GM12878 (cell line): Measurements from ENCODE around the gene SLC35F3. TPM values are rescaled to one million over a fixed set of nuclear protein-coding genes. Genes with fewer than 3 reads are reported as not detected.

ENCODE experiments used
- ATAC-seq: fragments of 200-7000 bp; cut with Tn5 transposase; 3 replicates; pipeline ENCODE4 v1.9.1; 2020; ENCODE audit warnings: mild to moderate bottlenecking, moderate library complexity
- BruUV-seq: library from RNA; stranded (reverse); fragments of 400-500 nt; replicated peaks from 2 replicates; lab custom pipeline; 2021; lab: Mats Ljungman, UMichigan
- CTCF ChIA-PET: fragments of 300-600 bp; sonication (Branson Sonifier 250); formaldehyde crosslinking; extraction: SDS; loops from one replicate; lab custom pipeline; 2021; ENCODE audit warnings: inconsistent platforms; lab: Yijun Ruan, JAX
- POLR2A ChIA-PET: fragments of 350-600 bp; formaldehyde crosslinking; extraction: SDS; loops from one replicate; lab custom pipeline; 2021; ENCODE audit warnings: inconsistent platforms; lab: Charles Lee
- RAD21 ChIA-PET: fragments of 300-600 bp; sonication (Branson Sonifier 250); formaldehyde crosslinking; loops from one replicate; lab custom pipeline; 2023; ENCODE audit warnings: antibody characterized with exemption; ENCODE audit not compliant: unreplicated experiment; lab: Charles Lee
- SMC1A ChIA-PET: fragments of 300-600 bp; sonication (Branson Sonifier 250); formaldehyde crosslinking; loops from one replicate; lab custom pipeline; 2023; ENCODE audit not compliant: unreplicated experiment, uncharacterized antibody; lab: Charles Lee
- DNase-seq: peaks from one replicate; pipeline ENCODE4 v3.0.0-alpha.2; 2011; ENCODE audit warnings: low read depth, low spot score
- FAIRE-seq: peaks from 3 replicates; lab custom pipeline; 2011; peaks lifted over from hg19 to GRCh38; lab: Jason Lieb, UNC
- H2AFZ ChIP-seq: 2 replicates; pipeline ENCODE4 v1.6.0; 2011; ENCODE audit warnings: low read depth, low read length, control low read depth; ENCODE audit not compliant: control insufficient read depth
- H3K27ac ChIP-seq: 2 replicates; pipeline ENCODE4 v1.5.1; 2011; ENCODE audit warnings: control low read depth; ENCODE audit not compliant: control insufficient read depth, insufficient read depth
- H3K27me3 ChIP-seq, 2 experiments: replicated peaks in 1 of 2; 2 replicates each; pipeline versions ENCODE4 v1.6.0 to v1.6.1; 2011; ENCODE audit warnings: low read length in 1 of 2; ENCODE audit not compliant: control insufficient read depth in 2 of 2, insufficient read depth in 2 of 2
- H3K36me3 ChIP-seq, 2 experiments: 2 replicates each; pipeline ENCODE4 v1.5.1; 2011; ENCODE audit warnings: low read length in 1 of 2; ENCODE audit not compliant: control insufficient read depth in 2 of 2, insufficient read depth in 2 of 2
- H3K4me1 ChIP-seq: 2 replicates; pipeline ENCODE4 v1.6.1; 2011; ENCODE audit warnings: mild to moderate bottlenecking, low read length, moderate library complexity, mixed read lengths; ENCODE audit not compliant: control insufficient read depth, insufficient read depth
- H3K4me2 ChIP-seq: 2 replicates; pipeline ENCODE4 v1.6.0; 2011; ENCODE audit warnings: control low read depth; ENCODE audit not compliant: control insufficient read depth, insufficient read depth
- H3K4me3 ChIP-seq: fragments of 200-600 bp; sonication (generic); 2 replicates; pipeline ENCODE4 v1.5.1; 2016
- H3K79me2 ChIP-seq: 2 replicates; pipeline ENCODE4 v1.6.0; 2011; ENCODE audit warnings: low read length; ENCODE audit not compliant: control insufficient read depth, insufficient read depth
- H3K9ac ChIP-seq: 2 replicates; pipeline ENCODE4 v1.8.0; 2011; ENCODE audit warnings: low read length, control low read depth, mixed read lengths; ENCODE audit not compliant: control insufficient read depth, insufficient read depth
- H3K9me3 ChIP-seq: replicated peaks from 3 replicates; pipeline ENCODE4 v1.5.1; 2011; ENCODE audit warnings: mild to moderate bottlenecking, low read length; ENCODE audit not compliant: control insufficient read depth, insufficient read depth
- H4K20me1 ChIP-seq: 2 replicates; pipeline ENCODE4 v1.6.0; 2011; ENCODE audit not compliant: control insufficient read depth, insufficient read depth
- BCL11A ChIP-seq: IDR thresholded peaks from 2 replicates; pipeline ENCODE4 v1.6.1; 2011; ENCODE audit warnings: low read depth, low read length
- BMI1 ChIP-seq: fragments of 450-650 bp; IDR thresholded peaks from 2 replicates; pipeline ENCODE4 v1.6.1; 2016; ENCODE audit warnings: mild to moderate bottlenecking, moderate library complexity, borderline replicate concordance
- CHD2 ChIP-seq: IDR thresholded peaks from 2 replicates; pipeline ENCODE4 v1.6.1; 2011; ENCODE audit warnings: low read depth, low read length, improper control_type of control experiment, borderline replicate concordance
- CREB1 ChIP-seq: IDR thresholded peaks from 2 replicates; pipeline ENCODE4 v1.6.1; 2012; ENCODE audit warnings: low read depth, mild to moderate bottlenecking, inconsistent platforms
- CREM ChIP-seq: IDR thresholded peaks from 2 replicates; pipeline ENCODE4 v1.6.1; 2014; ENCODE audit warnings: antibody characterized with exemption, low read depth
- CUX1 ChIP-seq: IDR thresholded peaks from 2 replicates; pipeline ENCODE4 v1.6.1; 2012; ENCODE audit warnings: improper control_type of control experiment, low read depth, low read length; ENCODE audit not compliant: insufficient replicate concordance
- DPF2 ChIP-seq: fragments of 450-650 bp; IDR thresholded peaks from 2 replicates; pipeline ENCODE4 v1.6.1; 2017; ENCODE audit warnings: mild to moderate bottlenecking
- FOXM1 ChIP-seq: IDR thresholded peaks from 2 replicates; pipeline ENCODE4 v1.6.1; 2012; ENCODE audit warnings: low read depth, mild to moderate bottlenecking, inconsistent platforms, low read length, moderate library complexity
- IKZF1 ChIP-seq: fragments of 450-650 bp; conservative IDR thresholded peaks from 2 replicates; pipeline ENCODE4 v1.6.1; 2017; ENCODE audit warnings: antibody characterized with exemption, mild to moderate bottlenecking
- IKZF2 ChIP-seq, 2 experiments: fragments of 450-650 bp; IDR thresholded peaks; 2 replicates each; pipeline ENCODE4 v1.6.1; 2017; ENCODE audit warnings: mild to moderate bottlenecking in 2 of 2, moderate library complexity in 2 of 2
- IRF4 ChIP-seq: IDR thresholded peaks from 2 replicates; pipeline ENCODE4 v1.6.1; 2011; ENCODE audit warnings: low read depth, low read length
- MTA2 ChIP-seq: fragments of 450-650 bp; IDR thresholded peaks from 2 replicates; pipeline ENCODE4 v1.6.1; 2016; ENCODE audit warnings: low read depth, mild to moderate bottlenecking, moderate library complexity
- MTA3 ChIP-seq: IDR thresholded peaks from 2 replicates; pipeline ENCODE4 v1.6.1; 2012; ENCODE audit warnings: low read length, inconsistent platforms, borderline replicate concordance
- NFIC ChIP-seq: IDR thresholded peaks from 2 replicates; pipeline ENCODE4 v1.6.1; 2012; ENCODE audit warnings: low read depth, mild to moderate bottlenecking, inconsistent platforms, low read length, moderate library complexity
- NFYA ChIP-seq: IDR thresholded peaks from 2 replicates; pipeline ENCODE4 v1.6.1; 2011; ENCODE audit warnings: low read depth, mild to moderate bottlenecking, low read length, improper control_type of control experiment, borderline replicate concordance
- PAX5 ChIP-seq: IDR thresholded peaks from 2 replicates; pipeline ENCODE4 v1.6.1; 2011; ENCODE audit warnings: low read depth, low read length, borderline replicate concordance
- RELB ChIP-seq: fragments of 450-650 bp; IDR thresholded peaks from 2 replicates; pipeline ENCODE4 v1.6.1; 2017; ENCODE audit warnings: low read depth, mild to moderate bottlenecking, moderate library complexity
- RUNX3 ChIP-seq: IDR thresholded peaks from 2 replicates; pipeline ENCODE4 v1.6.1; 2012; ENCODE audit warnings: low read length, inconsistent platforms
- YBX1 ChIP-seq: fragments of 450-650 bp; IDR thresholded peaks from 2 replicates; pipeline ENCODE4 v1.6.1; 2016; ENCODE audit warnings: antibody characterized with exemption
- ZNF384 ChIP-seq: IDR thresholded peaks from 2 replicates; pipeline ENCODE4 v1.6.1; 2012; ENCODE audit warnings: low read depth, mild to moderate bottlenecking, low read length, improper control_type of control experiment, borderline replicate concordance
- in situ Hi-C: fragments of 300-500 bp; cut with MboI; formaldehyde crosslinking; loops from 9 replicates; pipeline ENCODE4 v1.14.3; 2018; ENCODE audit warnings: mixed read lengths
- intact Hi-C: fragments of 100-400 bp; cut with micrococcal nuclease; formaldehyde crosslinking; loops from one replicate; pipeline ENCODE4 v1.14.2; 2022; ENCODE audit not compliant: unreplicated experiment
- polyA plus RNA-seq, 11 experiments: library from polyadenylated mRNA; depleted of rRNA in 4 of 11; unstranded in 6 of 11; stranded (reverse) in 5 of 11; fragments of >200 nt; fragmentation: Nextera tagmentation in 4 of 11; fragmentation: Illumina TruSeq in 1 of 11; extraction: Ambion mirVana in 4 of 11; extraction: Trizol in 1 of 11; gene quantifications; 1 replicate in 1 of 11; 2 replicates in 10 of 11; pipeline versions ENCODE4 v1.2.1 to v1.2.3, GENCODE V29; 2011 to 2016; ENCODE audit warnings: inconsistent platforms in 2 of 11, missing spikeins in 2 of 11, low read depth in 1 of 11
- total RNA-seq, 4 experiments: library from RNA; depleted of rRNA in 3 of 4; stranded (reverse); fragments of >200 nt in 3 of 4; fragmentation: Illumina TruSeq in 1 of 4; extraction: Trizol in 1 of 4; gene quantifications; 2 replicates each; pipeline versions ENCODE4 v1.2.1 to v1.2.3, GENCODE V29; 2013 to 2021

The SLC35F3 gene
- total and polyA plus RNA-seq, 10 of the 15 experiments (the other 5 are each of a cell fraction or from before 2014, with no cell fraction given), result 1.0 to 8.6 (median 5.7) TPM

GRCh38 chr1:234244482-234244881 is 340.0 kb downstream of the SLC35F3 start:
- Histone ChIP-seq H3K4me3 (0 out of 2 replicates have a peak overlapping the region, but pooled peaks have one; percentile 18), H4K20me1 (no peaks in the 10 kb centered on the region), H3K4me2 (peak overlapping the region; percentile 64), H3K79me2 (no peaks in the 10 kb centered on the region), H2AFZ (no peak overlapping the region), H3K4me1 (peaks cover 44% of the 10 kb centered on the region), H3K27me3 (no peaks in the 10 kb centered on the region), H3K9ac (no peak overlapping the region), H3K36me3 (no peaks in the 10 kb centered on the region), H3K9me3 (peaks cover 2% of the 10 kb centered on the region; the same call in 2 of the 3 replicates), H3K27ac (peak overlapping the region; percentile 55)
- RAD21 ChIA-PET, result interaction anchor here (0.7 to 4.9 kb wide), 8 partner anchors 11 to 347 kb away, joined by 3 to 20 read pairs (median 4); no protein-coding TSS in a partner anchor
- SMC1A ChIA-PET, result interaction anchor here (0.6 to 9.8 kb wide), 12 partner anchors 12 to 1407 kb away, joined by 3 to 86 read pairs (median 3); no protein-coding TSS in a partner anchor
- no TSS peak for BruUV-seq
- peak; percentile 40 for DNase-seq
- in situ Hi-C loops, result no loop called here
- no peak for FAIRE-seq
- ATAC-seq, result peak; percentile 45
- intact Hi-C loops, result no loop called here
- POLR2A ChIA-PET, result interaction anchor here (0.7 to 1.3 kb wide), 6 partner anchors 15 to 647 kb away, joined by 3 to 7 read pairs (median 3); no protein-coding TSS in a partner anchor
- CTCF ChIA-PET, result interaction anchor here (1.3 to 6.6 kb wide), 6 partner anchors 14 to 65 kb away, joined by 5 to 33 read pairs (median 10); no protein-coding TSS in a partner anchor
- peak; percentile 86 for TF ChIP-seq BCL11A
- peak; percentile 58 for TF ChIP-seq IKZF1
- TF ChIP-seq IKZF2 (IDR thresholded peaks at IDR 0.05), result peak; percentile 82 to 84
- TF ChIP-seq RUNX3, result peak; percentile 72
- no peak for TF ChIP-seq YBX1
- peak; percentile 89 for TF ChIP-seq IRF4
- peak; percentile 72 for TF ChIP-seq BMI1
- TF ChIP-seq MTA3, result peak; percentile 80; the same call in 1 of the 2 replicates
- TF ChIP-seq ZNF384, result peak; percentile 94
- TF ChIP-seq NFYA, result no peak
- TF ChIP-seq PAX5, result 0 out of 2 replicates have a peak, but pooled peaks have one; percentile 40
- peak; percentile 87 for TF ChIP-seq NFIC
- peak; percentile 83; the same call in 1 of the 2 replicates for TF ChIP-seq FOXM1
- no peak for TF ChIP-seq CREB1
- peak; percentile 38 for TF ChIP-seq CUX1
- peak; percentile 88; the same call in 1 of the 2 replicates for TF ChIP-seq MTA2
- peak; percentile 93 for TF ChIP-seq RELB
- TF ChIP-seq DPF2, result peak; percentile 71
- TF ChIP-seq CHD2, result 0 out of 2 replicates have a peak, but pooled peaks have one; percentile 11
- peak; percentile 54; the same call in 1 of the 2 replicates for TF ChIP-seq CREM
